NCI-H187 treated with DMSO at 0.1 percent for 48 hours (cell line): ENCODE measurements around the gene TIMELESS.
"Not testable (repeated sequence)": the region's sequence is repeated elsewhere in the genome, so short reads cannot be mapped to it uniquely, and the experiment has no call there.

ENCODE experiments used
- DNase-seq: peaks from one replicate; lab custom pipeline; 2025; lab: John Stamatoyannopoulos, UW

Gene TIMELESS

DNA sequence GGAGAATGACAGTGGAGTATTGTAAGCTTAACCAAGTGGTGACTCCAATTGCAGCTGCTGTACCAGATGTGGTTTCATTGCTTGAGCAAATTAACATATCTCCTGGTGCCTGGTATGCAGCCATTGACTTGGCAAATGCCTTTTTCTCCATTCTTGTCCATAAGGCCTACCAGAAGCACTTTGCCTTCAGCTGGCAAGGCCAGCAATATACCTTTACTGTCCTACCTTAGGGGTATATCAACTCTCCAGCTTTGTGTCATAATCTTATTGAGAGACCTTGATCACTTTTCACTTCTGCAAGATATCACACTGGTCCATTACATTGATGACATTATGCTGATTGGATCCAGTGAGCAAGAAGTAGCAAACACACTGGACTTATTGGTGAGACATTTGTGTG, 47.6 kb downstream of the TIMELESS start:
- DNase-seq, result not testable (repeated sequence)

- not testable (repeated sequence) for DNase-seq
Measured at GRCh38 chr12:56401125-56401524, 48.1 kb downstream of the TIMELESS start.

GRCh38 chr12:56399466-56399865, 49.8 kb downstream of the TIMELESS start:
- DNase-seq, result not testable (repeated sequence)

- no peak for DNase-seq
Measured at GRCh38 chr12:56398324-56398723, 50.9 kb downstream of the TIMELESS start.

DNA sequence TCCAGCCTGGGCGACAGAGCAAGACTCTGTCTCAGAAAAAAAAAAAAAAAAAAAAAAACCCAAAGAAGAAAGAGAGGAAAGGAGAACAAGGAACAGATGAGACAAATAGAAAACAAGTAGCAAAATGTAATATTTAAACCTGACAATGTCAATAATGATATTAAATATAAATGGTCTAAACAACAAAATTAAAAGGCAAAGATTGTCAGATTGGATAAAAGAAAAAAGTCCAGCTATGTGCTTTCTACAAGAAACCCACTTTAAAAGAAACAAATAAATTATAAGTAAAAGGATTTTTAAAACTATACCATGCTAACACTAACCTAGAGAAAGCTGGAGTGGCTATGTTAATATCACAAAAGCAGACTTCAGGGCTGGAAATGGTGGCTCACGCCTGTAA, 56.9 kb downstream of the TIMELESS start:
- no peak for DNase-seq

- no peak for DNase-seq
Measured at GRCh38 chr12:56391721-56392120, 57.5 kb downstream of the TIMELESS start.

DNA sequence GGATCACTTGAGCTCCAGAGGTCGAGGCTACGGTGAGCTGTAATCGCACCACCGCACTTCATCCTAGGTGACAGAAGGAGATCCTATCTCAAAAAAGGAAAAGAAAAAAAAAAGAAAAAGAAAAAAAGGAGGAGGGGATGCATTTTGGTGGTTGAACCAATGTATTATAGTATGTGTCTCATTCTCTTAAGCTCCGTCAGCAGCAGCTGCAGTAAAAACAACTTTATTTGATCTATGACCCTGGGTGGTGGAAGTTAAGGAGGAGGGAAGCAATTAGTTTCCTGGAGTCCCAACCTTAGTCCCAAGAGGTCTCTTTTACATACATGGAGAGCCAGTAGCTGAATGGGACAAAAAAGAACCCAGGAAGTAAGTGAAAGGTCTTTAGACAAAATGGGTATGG, 59.8 kb downstream of the TIMELESS start:
- no peak for DNase-seq

DNA sequence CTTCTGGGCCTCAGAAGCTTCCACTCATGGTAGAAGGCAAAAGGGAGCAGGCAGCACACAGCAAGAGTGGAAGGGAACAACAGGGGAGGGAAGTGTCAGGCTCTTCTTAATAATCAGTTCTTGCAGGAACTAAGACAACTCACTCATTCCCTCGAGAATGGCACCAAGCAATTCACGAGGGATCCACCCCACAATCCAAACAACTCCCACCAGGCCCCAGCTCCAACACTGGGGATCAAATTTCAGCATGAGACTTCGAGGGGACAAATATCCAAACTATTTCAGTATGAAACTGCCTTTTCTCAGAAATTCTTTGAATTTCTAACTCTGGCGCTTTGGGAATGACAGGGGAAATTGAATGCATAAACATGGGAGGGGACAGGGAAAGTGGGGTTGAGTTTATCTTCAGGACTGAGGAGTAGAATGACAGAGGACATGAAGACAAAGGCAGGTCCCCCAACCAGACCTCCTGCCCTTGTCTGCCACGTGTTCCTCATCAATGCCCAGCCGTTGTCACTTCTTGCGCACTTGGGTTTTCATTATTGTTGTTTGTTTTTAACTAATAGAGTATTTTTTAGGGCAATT, 62.0 kb downstream of the TIMELESS start:
- no peak for DNase-seq

DNA sequence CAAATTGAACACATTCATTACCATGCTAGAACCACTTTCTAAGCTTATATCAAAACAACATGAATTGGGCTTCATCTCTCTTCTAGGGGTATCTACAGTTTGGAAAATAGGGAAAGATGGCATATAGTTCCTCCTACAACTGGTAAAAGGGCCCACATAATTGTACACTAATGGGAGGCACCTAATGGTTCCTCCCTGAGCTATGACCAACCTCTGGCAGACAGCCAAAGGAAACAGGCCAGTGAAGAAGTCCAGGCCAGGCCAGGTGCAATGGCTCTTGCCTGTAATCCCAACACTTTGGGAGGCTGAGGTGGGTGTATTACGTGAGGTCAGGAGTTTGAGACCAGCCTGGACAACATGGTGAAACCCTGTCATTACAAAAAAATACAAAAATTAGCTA, 63.4 kb downstream of the TIMELESS start:
- no peak for DNase-seq

- no peak for DNase-seq
Measured at GRCh38 chr12:56382611-56383010, 66.6 kb downstream of the TIMELESS start.

GRCh38 chr12:56377989-56378316, 71.3 kb downstream of the TIMELESS start:
- DNase-seq, result no peak

DNA sequence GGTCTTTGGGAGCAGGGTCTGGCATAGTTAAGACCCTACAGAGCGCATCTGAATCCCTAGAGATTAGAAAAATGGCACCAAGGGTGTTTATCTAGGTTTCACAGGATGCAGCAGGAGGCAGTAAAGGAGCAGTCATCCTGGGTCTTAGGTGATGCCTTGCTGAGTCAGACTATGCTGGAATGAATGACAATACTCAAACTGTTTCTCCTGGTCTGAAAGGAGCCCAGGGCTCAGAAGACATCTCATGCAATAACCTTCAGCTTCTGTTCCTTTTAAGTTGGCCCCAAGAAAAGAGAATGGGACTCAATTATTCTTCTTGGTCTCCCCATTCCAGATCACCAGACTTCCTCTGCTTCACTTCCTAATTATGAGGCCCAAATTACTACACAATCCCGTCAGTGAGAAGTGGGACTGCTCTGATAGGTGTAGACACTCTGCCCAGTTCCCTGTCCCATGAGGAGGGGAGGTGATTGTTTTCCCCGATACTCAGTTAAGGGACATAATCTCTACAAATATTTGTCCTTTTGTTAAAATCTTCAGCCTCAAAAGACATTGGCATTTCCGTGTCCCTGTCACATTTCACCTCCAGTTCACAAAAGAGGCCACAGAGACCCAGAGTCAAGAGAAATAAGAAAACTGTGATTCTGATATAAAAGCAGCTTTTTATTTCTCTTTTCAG, 71.8 kb downstream of the TIMELESS start:
- DNase-seq, result no peak

GRCh38 chr12:56375598-56376434, 73.4 kb downstream of the TIMELESS start:
- no peak for DNase-seq

DNA sequence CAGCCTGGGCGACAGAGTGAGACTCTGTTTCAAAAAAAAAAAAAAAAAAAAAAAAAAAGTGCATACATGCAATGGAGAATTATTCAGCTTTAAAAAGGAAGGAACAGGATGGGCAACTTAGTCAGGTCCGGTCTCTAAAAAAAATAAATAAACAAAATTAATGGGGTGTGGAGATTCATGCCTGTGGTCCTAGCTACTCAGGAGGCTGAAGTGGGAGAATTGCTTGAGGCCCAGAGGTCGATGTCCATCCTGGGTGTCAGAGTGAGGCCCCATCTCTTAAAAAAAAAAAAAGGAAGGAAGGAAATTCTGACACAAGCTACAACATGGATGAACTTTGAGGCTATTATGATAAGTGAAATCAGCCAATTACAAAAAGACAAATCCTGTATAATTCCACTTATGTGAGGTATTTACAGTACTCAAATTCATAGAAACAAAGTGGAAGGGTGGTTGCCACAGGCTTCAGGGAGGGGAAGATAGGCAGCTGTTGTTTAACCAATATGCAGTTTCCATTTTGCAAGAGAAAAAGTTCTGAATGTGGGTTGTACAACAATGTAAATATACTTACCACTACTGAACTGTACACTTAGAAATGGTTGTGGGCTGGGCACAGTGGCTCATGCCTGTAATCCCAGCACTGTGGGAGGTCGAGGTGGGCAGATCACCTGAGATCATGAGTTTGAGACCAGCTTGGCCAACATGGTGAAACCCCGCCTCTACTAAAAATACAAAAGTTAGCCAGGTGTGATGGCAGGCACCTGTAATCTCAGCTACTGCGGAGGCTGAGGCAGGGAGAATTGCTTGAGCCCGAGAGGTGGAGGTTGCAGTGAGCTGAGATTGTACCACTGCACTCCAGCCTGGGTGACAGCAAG, 74.3 kb downstream of the TIMELESS start:
- DNase-seq, result no peak

DNA sequence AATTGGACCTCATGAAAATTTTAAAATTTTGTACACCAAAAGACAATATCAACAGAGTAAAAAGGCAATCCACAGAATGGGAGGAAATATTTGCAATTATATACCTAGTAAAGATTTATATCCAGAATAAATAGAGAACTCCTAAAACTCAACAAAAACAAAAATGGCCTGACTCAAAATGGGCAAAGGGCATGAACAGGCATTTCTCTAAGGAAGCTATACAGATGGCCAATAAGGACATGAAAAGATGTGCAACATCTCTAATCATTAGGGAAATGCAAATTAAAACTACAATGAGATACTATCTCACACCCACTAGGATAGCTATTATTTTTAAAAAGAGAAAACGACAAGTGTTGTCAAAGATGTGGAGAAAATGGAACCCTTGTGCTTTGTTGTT, 75.7 kb downstream of the TIMELESS start:
- DNase-seq, result no peak

DNA sequence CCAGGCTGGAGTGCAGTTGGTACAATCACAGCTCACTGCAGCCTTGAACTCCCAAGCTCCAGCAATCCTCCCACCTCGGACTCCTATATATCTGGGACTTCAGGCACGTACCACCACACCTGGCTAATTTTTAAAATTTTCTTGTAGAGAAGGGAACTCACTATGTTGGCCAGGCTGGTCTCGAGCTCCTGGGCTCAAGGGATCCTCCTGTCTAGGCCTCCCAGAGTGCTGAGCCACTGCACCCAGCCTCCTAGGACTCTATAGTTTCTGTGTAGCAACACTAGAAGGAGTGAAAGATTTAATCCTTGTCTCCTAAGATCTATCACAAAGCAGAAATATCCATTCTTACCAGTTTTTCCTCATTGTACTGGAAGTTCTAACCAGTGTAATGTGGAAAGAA, 82.3 kb downstream of the TIMELESS start:
- no peak for DNase-seq
